ENCODE results near the gene TULP4.
"Not testable (repeated sequence)": the region's sequence is repeated elsewhere in the genome, so short reads cannot be mapped to it uniquely, and the experiment has no call there.

TULP4 gene

DNA sequence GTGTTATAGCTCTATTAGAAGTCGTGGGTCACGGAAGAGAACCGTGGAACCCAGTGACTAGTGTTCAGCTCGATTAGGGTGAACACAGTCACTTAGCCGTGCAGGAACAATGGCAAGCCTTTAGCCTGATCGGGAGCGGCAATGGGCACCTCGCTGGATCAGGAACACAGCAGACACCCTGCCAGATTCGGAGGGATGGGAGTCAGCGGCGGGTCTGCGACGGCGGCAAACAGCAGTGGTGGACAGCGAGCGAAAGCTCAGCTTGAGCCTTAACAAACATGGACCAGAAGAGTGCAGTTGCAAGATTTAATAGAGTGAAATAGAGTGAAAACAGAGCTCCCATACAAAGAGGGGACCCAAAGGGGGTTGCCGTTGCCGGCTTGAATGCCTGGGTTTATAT lies 157.8 kb downstream of the TULP4 start:
- DNase-seq (ENCODE audit: low read depth), result not testable (repeated sequence)

DNA sequence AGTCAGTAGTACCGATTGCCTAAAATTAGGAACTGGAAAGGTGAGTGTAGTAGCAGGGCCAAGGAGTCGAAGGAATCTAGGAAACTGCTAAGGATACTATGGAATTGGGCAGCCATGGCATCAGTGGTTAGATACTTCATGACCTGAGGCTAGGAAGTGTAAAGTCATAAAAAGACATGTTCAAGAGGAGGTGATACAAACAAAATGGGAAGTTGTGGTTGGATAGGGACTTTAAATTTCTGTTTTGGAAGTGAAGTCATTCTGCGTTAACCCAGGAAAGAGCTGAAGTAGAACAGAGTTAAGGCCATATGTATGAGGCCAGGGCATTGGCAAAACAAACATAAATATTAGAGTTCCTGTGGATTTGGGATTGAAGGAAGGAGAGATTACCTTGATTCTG lies 159.1 kb downstream of the TULP4 start:
- no peak for DNase-seq (ENCODE audit: low read depth)

- no peak for DNase-seq (ENCODE audit: low read depth)
Measured at GRCh38 chr6:158472447-158472846, 160.2 kb downstream of the TULP4 start.

DNA sequence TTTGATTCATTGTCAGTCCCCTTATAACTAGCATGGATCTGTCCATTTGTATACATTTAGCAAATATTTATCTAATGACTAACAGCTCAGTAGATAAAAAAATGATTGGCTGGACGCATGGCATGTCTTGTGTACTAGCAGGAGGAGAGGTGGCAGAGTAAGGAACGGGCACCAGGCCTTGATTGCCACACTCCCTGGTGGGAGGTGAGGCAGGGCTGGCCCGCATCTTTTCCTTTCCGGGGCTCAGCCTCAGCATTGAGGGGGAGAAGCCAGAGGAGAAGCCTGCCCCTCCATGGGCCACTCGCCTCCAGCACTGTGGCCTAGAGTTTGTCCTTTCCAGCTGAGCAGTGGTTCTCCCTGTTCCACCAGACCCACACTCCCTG lies 162.7 kb downstream of the TULP4 start:
- DNase-seq (ENCODE audit: low read depth), result no peak

GRCh38 chr6:158475344-158476302 lies 163.4 kb downstream of the TULP4 start:
- DNase-seq (ENCODE audit: low read depth), result peak; percentile 40

DNA sequence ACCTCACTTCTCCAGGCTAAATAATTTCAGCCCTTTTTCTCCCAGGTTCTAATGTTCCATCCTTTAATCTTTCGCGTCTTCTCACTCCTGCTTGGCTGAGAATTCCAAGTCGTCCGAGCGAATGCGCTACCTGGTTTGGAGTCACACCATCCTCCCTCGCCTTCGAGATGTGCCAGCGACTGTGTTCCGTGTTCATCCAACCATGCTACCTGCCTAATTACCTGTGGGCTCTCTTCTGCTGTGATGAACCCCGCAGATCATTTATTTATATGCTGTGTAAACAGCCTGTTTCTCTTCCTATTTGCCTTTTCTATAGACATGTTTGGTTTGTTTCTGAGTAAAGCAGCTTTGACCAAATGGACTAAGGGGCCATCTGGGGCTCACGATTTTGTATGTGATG lies 164.1 kb downstream of the TULP4 start:
- no peak for DNase-seq (ENCODE audit: low read depth)

- not testable (repeated sequence) for DNase-seq (ENCODE audit: low read depth)
Measured at GRCh38 chr6:158477722-158478121, 165.5 kb downstream of the TULP4 start.

- DNase-seq (ENCODE audit: low read depth), result no peak
Measured at GRCh38 chr6:158480989-158481388, 168.7 kb downstream of the TULP4 start.

GRCh38 chr6:158481690-158482473 lies 169.6 kb downstream of the TULP4 start:
- no peak for DNase-seq (ENCODE audit: low read depth)

- DNase-seq (ENCODE audit: low read depth), result no peak
Measured at GRCh38 chr6:158485431-158485830, 173.2 kb downstream of the TULP4 start.

- no peak for DNase-seq (ENCODE audit: low read depth)
Measured at GRCh38 chr6:158487495-158487894, 175.2 kb downstream of the TULP4 start.

DNA sequence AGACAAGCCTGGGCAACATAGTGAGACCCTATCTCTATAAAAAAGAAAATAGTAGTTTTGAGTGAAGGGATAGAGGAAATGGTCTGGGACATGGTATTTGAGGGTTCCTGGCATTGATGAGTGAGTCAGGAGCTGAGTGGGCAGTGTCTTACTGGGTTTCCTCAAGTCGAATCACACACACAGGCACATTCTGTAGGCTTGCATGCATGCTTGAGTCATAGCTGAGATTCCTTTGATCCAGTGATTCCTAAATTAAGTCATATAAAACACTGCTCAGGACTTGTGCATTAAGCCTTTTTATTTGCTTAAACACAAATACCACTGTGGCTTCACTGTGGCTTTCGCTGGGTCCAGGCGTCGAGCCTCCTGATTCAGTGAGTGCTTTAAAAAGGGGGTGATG lies 175.8 kb downstream of the TULP4 start:
- peak; percentile 95 for DNase-seq (ENCODE audit: low read depth)

- DNase-seq (ENCODE audit: low read depth), result no peak
Measured at GRCh38 chr6:158489441-158489840, 177.2 kb downstream of the TULP4 start.

- DNase-seq (ENCODE audit: low read depth), result no peak
Measured at GRCh38 chr6:158492881-158493280, 180.6 kb downstream of the TULP4 start.

DNA sequence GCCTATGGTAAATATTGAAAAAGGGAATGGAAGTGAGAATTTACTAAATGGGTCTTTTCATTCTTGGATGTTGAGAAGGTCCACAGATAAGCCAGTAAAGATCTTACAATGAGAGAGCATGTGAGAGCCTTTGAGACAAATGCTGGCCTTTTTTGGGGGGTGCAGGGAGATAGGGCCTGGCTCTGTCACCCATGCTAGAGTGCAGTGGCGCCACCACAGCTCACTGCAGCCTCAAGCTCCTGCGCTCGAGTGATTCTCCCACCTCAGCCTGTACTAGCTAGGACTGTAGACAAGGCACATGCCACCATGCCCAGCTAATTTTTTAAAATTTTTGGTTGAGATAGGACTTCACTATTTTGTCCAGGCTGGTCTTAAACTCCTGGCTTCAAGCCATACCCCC lies 184.4 kb downstream of the TULP4 start:
- no peak for DNase-seq (ENCODE audit: low read depth)

DNA sequence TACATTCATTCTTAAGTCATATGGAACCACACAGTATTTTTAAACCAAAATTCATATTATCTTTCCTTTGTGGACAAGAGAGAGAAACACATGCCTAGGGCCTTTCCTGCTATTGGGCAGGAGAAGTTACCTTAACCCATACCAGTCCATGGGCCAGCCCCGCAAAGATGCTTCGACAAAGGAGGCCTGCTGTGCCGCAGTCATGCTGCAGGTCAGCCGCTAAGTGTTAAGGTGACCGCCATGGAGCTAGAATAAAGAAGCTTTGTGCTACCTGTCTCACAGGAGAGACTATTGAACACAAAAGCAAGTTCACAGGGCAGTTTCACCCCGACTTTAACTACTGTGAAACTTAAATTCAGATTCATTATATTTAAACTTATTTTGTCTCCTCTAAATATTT lies 185.4 kb downstream of the TULP4 start:
- no peak for DNase-seq (ENCODE audit: low read depth)

GRCh38 chr6:158498362-158498761 lies 186.1 kb downstream of the TULP4 start:
- no peak for DNase-seq (ENCODE audit: low read depth)

DNA sequence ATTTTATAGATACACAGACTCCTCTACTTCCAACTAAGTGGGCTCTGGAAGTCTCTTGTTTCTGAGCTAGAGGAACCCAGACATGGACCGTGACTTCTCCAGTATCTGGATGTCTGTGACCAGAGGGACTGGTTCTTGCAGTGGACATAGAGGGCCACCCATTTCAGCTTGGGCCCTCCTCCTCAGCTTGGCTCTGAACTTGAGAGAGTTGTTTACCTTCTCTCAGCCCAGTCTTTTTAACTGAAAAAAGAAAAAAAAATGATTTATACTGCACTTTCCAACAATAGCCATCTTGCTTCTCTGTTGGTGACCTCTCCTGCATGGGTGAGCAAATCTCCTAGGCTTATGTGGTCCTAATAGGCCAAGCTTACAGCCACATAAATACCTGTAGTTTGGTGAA lies 187.3 kb downstream of the TULP4 start:
- DNase-seq (ENCODE audit: low read depth), result no peak

DNA sequence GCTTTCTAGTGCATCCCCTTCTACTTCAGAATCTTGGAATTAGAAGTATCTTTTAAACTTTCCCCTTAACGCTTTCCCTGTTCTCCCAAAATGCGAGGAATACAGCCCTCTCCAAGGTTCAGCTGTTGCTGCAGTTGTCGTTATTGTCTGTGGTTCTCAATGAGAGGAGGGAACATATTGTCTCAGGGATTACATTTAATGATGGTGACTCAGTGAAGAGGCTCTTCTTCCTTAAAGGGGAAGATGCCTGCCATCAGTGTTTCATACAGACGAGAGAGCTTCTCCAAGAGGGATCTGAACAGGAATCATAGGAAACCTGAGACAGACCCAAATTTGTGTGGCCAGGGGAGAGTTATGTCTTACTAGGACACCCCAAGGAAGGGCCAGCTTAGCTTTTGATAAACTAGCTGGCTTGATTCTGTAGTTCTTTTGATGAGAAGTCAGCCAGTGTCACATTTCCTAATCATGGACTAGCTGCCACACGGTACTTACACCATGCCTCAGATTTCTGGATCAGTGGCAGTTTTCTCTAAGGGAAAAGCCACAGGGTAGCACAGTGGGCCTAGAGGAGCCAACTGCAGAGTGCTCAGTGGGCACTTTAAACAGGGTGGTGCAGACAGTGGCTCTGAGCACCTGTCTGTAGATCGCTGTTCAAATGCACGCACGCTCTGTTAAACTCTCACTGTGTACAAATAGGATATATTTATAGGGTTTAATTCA lies 187.9 kb downstream of the TULP4 start:
- DNase-seq (ENCODE audit: low read depth), result no peak

DNA sequence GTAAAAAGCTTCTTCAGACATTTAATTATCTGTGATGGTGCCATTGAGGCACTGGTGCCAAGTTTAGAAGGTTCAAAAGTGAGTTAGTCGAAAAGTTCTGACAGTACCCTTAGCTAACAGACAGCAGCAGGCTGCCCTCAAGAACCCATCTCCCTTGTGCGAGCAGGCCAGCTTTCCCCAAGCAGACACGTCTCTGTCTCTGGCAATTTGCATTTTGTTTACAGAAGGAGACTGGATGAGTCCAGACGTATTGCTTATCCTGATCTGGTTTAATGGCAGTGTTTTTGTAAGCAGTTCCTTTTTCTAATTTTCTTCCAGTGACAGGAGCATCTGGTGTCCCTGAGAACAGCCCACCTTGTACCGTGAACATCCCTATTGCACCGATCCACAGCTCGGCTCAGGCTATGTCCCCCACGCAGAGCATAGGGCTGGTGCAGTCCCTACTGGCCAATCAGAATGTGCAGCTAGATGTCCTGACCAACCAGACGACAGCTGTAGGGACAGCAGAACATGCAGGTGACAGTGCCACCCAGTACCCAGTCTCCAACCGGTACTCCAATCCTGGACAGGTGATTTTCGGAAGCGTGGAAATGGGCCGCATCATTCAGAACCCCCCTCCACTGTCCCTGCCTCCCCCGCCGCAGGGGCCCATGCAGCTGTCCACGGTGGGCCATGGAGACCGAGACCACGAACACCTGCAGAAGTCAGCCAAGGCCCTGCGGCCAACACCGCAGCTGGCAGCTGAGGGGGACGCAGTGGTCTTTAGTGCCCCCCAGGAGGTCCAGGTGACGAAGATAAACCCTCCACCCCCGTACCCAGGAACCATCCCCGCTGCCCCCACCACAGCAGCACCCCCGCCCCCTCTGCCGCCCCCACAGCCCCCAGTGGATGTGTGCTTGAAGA lies 189.3 kb downstream of the TULP4 start:
- no peak for DNase-seq (ENCODE audit: low read depth)

DNA sequence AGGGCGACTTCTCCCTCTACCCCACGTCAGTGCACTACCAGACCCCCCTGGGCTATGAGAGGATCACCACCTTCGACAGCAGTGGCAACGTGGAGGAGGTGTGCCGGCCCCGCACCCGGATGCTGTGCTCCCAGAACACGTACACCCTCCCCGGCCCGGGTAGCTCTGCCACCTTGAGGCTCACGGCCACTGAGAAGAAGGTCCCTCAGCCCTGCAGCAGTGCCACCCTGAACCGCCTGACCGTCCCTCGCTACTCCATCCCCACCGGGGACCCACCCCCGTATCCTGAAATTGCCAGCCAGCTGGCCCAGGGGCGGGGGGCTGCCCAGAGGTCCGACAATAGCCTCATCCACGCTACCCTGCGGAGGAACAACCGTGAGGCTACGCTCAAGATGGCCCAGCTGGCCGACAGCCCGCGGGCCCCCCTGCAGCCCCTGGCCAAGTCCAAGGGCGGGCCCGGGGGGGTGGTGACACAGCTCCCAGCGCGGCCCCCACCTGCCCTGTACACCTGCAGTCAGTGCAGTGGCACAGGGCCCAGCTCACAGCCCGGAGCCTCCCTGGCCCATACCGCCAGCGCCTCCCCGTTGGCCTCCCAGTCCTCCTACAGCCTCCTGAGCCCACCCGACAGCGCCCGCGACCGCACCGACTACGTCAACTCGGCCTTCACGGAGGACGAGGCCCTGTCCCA lies 190.1 kb downstream of the TULP4 start:
- no peak for DNase-seq (ENCODE audit: low read depth)
